ENCODE results near the gene LRRN1.

Gene LRRN1

DNA sequence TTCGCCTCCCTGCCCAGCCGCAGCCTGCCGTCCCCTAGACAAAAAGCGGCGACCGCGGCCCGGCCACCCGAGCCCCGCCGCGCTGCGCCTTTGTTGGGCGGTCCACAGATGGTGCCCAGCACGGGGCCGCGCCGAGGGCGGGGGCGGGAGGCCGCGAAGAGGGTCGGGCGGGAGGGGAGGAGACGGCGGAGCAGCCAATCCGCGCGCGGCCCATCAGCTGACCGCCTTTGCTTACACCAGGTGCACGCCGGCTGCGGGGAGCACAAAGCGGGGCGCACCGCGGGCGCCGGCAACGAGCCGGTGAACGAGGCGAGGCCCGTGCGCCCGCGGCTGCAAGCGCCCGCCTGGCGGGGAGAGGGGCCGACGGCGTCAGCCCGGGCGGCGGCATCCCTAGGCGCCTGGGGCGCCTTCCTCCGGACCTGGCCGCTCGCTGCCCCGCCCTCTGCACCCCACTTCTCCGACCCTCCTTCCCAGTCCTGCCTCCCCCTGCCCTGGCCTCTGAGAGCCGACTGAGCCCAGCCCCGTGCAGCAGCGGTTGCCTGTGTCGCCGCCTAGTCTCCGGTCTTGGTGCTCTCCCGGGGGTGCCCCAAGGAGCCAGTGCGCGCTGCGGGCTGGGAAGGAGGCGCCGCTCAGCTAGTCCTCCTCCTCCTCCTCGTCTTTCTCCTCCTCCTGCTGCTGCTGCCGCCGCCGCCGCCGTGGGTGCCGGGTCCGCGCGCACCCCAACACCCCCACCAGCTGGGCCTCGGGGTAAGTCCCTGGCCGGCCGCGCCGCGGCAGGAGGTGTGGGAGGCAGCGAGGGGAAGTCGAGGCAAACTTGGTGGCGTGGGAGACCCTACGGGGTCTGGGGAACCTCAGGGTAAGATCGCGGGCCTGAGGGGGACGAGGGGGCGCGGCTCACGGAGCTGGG, at the start of gene LRRN1:
TSS of gene LRRN1 (plus strand) at position 259 of the 907 bp plus-strand sequence. CDS start 45,211 bp downstream, outside the sequence.
- H3K9me3 ChIP-seq (ENCODE audit: control insufficient read depth, low read depth, low read length) = no peaks in the 10 kb centered on the region
- H3K9ac ChIP-seq (ENCODE audit: low read length) = peak within 1 kb of the TSS; percentile 84
- H3K27me3 ChIP-seq (ENCODE audit: control insufficient read depth, insufficient read depth, low read length) = peaks cover 19% of the 10 kb centered on the region
- peak within 1 kb of the TSS; percentile 38 for H3K27ac ChIP-seq (ENCODE audit: low read length)
- peaks cover 27% of the 10 kb centered on the region for H3K36me3 ChIP-seq (ENCODE audit: control insufficient read depth, low read depth, low read length)
- peak within 1 kb of the TSS; percentile 78 for H3K4me3 ChIP-seq (ENCODE audit: low read length)
- H3K4me1 ChIP-seq (ENCODE audit: control insufficient read depth, low read depth, low read length) = peaks cover 31% of the 10 kb centered on the region

DNA sequence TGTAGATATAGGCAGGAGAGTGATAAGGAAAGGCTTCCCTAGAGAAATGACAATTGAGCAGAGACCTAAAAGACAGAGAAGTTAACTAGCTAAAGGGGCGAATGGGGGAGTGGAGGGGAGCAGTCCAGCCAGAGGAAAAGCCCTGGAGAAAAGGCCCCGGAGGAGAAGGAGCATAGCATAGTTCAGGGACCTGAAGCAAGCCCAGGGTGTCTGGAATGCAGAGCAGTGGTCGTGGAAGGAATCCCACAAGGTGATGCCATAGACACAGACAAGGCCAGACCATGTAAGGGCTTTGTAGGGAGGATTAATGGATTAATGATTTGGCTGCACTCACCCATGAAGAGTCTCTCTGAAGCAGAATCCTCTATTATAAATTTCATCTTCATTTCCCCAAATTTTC, 45.8 kb upstream of the LRRN1 start:
- no peak overlapping the region for H3K9ac ChIP-seq (ENCODE audit: low read length)
- no peak overlapping the region for H3K4me3 ChIP-seq (ENCODE audit: low read length)
- no peaks in the 10 kb centered on the region for H3K9me3 ChIP-seq (ENCODE audit: control insufficient read depth, low read depth, low read length)

DNA sequence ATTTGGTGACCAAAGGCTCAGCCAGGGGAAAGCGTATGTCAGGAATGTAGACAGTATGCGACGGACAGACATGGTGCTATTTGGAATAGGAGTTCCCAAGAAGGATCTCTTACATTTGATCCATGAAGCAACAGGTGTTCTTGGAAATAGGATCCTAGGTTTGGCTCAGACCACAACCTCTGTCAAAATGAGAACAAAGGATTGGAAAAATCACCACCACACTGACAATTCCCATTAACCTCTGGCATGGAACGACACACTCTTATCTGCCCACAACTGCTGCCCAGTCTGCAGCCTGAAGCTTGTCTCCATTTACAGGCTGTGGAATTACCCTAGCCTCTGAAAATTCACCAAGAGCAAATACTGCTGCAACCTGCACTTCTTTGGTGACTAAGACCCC, 33.6 kb upstream of the LRRN1 start:
- H3K27ac ChIP-seq (ENCODE audit: low read length) = no peak overlapping the region
- no peaks in the 10 kb centered on the region for H3K36me3 ChIP-seq (ENCODE audit: control insufficient read depth, low read depth, low read length)
- H3K9me3 ChIP-seq (ENCODE audit: control insufficient read depth, low read depth, low read length) = no peaks in the 10 kb centered on the region
- H3K9ac ChIP-seq (ENCODE audit: low read length) = no peak overlapping the region
- no peak overlapping the region for H3K4me3 ChIP-seq (ENCODE audit: low read length)
- peaks cover 9% of the 10 kb centered on the region for H3K4me1 ChIP-seq (ENCODE audit: control insufficient read depth, low read depth, low read length)
- no peaks in the 10 kb centered on the region for H3K27me3 ChIP-seq (ENCODE audit: control insufficient read depth, insufficient read depth, low read length)

More for the DNA sequence above, 45.8 kb upstream of the LRRN1 start:
- no peaks in the 10 kb centered on the region for H3K36me3 ChIP-seq (ENCODE audit: control insufficient read depth, low read depth, low read length)
- H3K4me1 ChIP-seq (ENCODE audit: control insufficient read depth, low read depth, low read length) = peaks cover 3% of the 10 kb centered on the region
- H3K27ac ChIP-seq (ENCODE audit: low read length) = no peak overlapping the region
- no peaks in the 10 kb centered on the region for H3K27me3 ChIP-seq (ENCODE audit: control insufficient read depth, insufficient read depth, low read length)

DNA sequence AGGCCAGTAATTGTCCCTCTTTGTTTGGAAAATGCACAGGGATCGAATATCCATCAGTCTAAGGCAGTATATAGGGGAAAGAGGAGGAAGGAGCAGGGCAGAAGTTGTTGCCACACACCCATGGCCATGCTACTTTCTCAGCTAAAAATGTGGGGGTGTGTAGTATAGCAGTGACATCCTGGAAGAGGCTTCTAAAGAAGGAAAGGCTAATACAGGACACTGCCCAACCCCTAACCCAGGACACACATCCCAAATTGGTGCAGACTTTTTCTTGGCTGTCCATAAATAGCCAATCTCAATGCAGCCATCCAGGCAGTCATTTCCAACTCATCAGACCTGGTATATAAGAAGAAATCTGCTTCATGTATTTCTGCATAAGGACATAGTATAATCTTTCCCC, 33.1 kb upstream of the LRRN1 start:
- Histone ChIP-seq H3K9ac (ENCODE audit: low read length) (no peak overlapping the region), H3K9me3 (ENCODE audit: control insufficient read depth, low read depth, low read length) (no peaks in the 10 kb centered on the region), H3K4me1 (ENCODE audit: control insufficient read depth, low read depth, low read length) (peaks cover 9% of the 10 kb centered on the region), H3K27ac (ENCODE audit: low read length) (no peak overlapping the region), H3K27me3 (ENCODE audit: control insufficient read depth, insufficient read depth, low read length) (no peaks in the 10 kb centered on the region), H3K4me3 (ENCODE audit: low read length) (no peak overlapping the region), H3K36me3 (ENCODE audit: control insufficient read depth, low read depth, low read length) (no peaks in the 10 kb centered on the region)

DNA sequence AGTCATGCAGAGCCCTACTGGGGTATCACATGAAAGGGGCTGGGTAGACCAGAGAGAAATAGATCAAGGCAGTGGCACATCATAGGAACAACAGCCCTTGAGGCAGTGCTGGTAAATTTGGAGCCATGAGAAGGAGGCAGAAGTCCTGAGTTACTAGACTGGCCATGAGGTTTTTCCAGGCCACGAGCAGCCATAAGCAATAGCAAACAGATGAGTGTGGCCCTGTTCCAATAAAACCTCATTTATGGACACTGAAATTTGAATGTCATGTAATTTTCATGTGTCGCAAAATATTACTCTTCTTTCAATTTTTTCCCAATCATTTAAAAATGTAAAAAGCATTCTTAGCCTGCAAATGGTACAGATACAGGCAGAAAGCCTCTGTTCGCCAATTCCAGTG, 28.1 kb upstream of the LRRN1 start:
- no peaks in the 10 kb centered on the region for H3K9me3 ChIP-seq (ENCODE audit: control insufficient read depth, low read depth, low read length)
- H3K27ac ChIP-seq (ENCODE audit: low read length) = no peak overlapping the region
- no peaks in the 10 kb centered on the region for H3K4me1 ChIP-seq (ENCODE audit: control insufficient read depth, low read depth, low read length)
- no peaks in the 10 kb centered on the region for H3K27me3 ChIP-seq (ENCODE audit: control insufficient read depth, insufficient read depth, low read length)
- no peak overlapping the region for H3K9ac ChIP-seq (ENCODE audit: low read length)
- H3K4me3 ChIP-seq (ENCODE audit: low read length) = no peak overlapping the region
- H3K36me3 ChIP-seq (ENCODE audit: control insufficient read depth, low read depth, low read length) = no peaks in the 10 kb centered on the region

DNA sequence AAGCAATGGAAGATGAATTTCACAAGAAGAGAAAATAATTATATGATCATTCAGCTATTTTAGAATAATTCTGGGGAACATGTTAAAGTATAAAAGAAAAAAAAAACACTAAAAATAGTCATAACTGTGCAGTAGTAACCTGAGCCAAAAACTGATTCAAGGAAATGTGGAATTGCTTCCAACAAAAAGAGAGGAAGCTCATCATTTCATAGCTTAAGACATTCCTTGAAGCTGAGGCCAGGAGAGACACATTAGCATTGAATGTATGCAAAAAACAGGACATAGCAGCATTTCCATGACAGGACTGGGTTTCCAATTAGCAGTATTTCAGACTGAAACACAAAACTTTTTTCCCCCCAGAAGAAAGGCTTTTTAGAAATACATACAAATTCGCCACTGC, 27.7 kb upstream of the LRRN1 start:
- no peaks in the 10 kb centered on the region for H3K4me1 ChIP-seq (ENCODE audit: control insufficient read depth, low read depth, low read length)
- no peaks in the 10 kb centered on the region for H3K36me3 ChIP-seq (ENCODE audit: control insufficient read depth, low read depth, low read length)
- no peaks in the 10 kb centered on the region for H3K27me3 ChIP-seq (ENCODE audit: control insufficient read depth, insufficient read depth, low read length)
- H3K4me3 ChIP-seq (ENCODE audit: low read length) = no peak overlapping the region
- no peak overlapping the region for H3K27ac ChIP-seq (ENCODE audit: low read length)
- H3K9me3 ChIP-seq (ENCODE audit: control insufficient read depth, low read depth, low read length) = no peaks in the 10 kb centered on the region
- no peak overlapping the region for H3K9ac ChIP-seq (ENCODE audit: low read length)

DNA sequence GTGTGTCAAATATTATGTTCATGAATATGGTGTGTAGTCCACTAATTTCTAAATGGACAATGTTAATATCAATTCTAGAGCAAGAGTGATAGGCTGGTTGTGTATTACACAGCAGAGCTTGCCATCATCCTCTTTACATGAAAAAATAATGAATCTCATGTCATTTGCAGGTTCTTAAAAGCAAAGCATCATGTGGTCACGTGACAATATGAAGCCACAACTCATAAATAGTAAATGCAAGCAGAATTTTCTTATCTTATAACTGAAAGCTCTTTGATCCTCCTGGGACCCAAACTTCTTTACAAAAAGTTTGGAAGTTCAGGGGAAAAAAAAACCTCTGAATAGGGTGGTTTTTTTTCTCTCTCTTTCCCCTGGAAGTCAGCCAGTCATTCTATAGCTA, 26.9 kb upstream of the LRRN1 start:
- no peaks in the 10 kb centered on the region for H3K9me3 ChIP-seq (ENCODE audit: control insufficient read depth, low read depth, low read length)
- H3K4me1 ChIP-seq (ENCODE audit: control insufficient read depth, low read depth, low read length) = no peaks in the 10 kb centered on the region
- no peak overlapping the region for H3K9ac ChIP-seq (ENCODE audit: low read length)
- H3K4me3 ChIP-seq (ENCODE audit: low read length) = no peak overlapping the region
- no peaks in the 10 kb centered on the region for H3K36me3 ChIP-seq (ENCODE audit: control insufficient read depth, low read depth, low read length)
- H3K27me3 ChIP-seq (ENCODE audit: control insufficient read depth, insufficient read depth, low read length) = no peaks in the 10 kb centered on the region
- no peak overlapping the region for H3K27ac ChIP-seq (ENCODE audit: low read length)

DNA sequence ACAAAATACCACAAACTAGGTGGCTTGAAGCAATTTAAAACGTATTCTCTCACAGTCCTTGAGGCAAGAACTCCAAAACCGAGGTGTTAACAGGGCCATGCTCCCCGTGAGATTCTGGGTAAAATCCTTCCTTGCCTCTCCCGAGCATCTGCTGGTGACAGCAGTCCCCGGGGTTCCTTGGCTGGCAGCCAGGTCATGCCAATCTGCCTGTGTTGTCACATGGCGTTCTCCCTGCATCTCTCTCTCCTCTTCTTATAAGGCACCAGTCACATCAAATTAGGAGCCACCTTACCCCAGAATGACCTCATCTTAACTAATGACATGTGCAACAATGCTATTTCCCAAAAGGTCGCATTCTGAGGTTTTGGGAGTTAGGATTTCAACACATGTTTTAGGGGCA, 26.3 kb upstream of the LRRN1 start:
- Histone ChIP-seq H3K36me3 (ENCODE audit: control insufficient read depth, low read depth, low read length) (no peaks in the 10 kb centered on the region), H3K9me3 (ENCODE audit: control insufficient read depth, low read depth, low read length) (no peaks in the 10 kb centered on the region), H3K4me1 (ENCODE audit: control insufficient read depth, low read depth, low read length) (no peaks in the 10 kb centered on the region), H3K27ac (ENCODE audit: low read length) (no peak overlapping the region), H3K9ac (ENCODE audit: low read length) (no peak overlapping the region), H3K4me3 (ENCODE audit: low read length) (no peak overlapping the region), H3K27me3 (ENCODE audit: control insufficient read depth, insufficient read depth, low read length) (no peaks in the 10 kb centered on the region)

DNA sequence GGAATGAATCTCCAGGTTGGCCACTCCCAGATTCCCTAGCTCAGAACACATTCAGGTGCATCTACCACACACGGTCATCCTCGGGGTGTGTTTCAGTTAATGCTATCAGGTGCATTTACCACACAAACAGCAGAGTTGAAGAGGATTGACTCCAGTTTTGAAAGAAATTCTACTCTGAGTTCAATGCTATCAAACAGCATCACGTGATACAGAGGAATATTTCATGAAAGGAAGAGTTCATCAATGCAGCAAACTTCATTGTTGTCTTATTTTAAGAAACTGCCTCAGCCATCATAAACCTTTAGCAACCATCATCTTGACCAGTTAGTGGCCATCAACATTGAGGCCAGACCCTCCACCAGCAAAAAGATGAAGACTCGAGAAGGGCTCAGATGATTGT, 22.6 kb upstream of the LRRN1 start:
- no peak overlapping the region for H3K9ac ChIP-seq (ENCODE audit: low read length)
- no peaks in the 10 kb centered on the region for H3K36me3 ChIP-seq (ENCODE audit: control insufficient read depth, low read depth, low read length)
- H3K4me3 ChIP-seq (ENCODE audit: low read length) = no peak overlapping the region
- H3K9me3 ChIP-seq (ENCODE audit: control insufficient read depth, low read depth, low read length) = no peaks in the 10 kb centered on the region
- H3K4me1 ChIP-seq (ENCODE audit: control insufficient read depth, low read depth, low read length) = no peaks in the 10 kb centered on the region
- no peaks in the 10 kb centered on the region for H3K27me3 ChIP-seq (ENCODE audit: control insufficient read depth, insufficient read depth, low read length)
- H3K27ac ChIP-seq (ENCODE audit: low read length) = no peak overlapping the region

DNA sequence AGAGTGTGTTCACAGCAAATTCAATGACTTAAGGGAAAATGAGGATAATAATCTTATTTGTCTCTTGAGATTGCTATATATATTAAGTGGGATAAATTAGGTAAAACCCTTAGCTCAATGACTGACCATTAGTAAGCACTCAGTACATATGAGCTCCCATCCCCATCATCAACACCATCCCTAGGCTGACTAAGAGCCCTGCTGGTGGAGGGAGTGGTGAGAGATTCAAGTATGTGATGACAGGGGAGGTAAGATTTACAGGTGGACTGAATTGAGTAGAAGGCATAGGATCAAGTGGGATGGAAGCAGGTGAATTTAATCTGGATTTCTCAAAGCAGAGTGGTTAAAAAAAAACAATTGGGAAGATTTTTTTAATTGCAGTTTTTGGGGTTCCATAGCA, 21.0 kb upstream of the LRRN1 start:
- H3K27ac ChIP-seq (ENCODE audit: low read length) = no peak overlapping the region
- no peaks in the 10 kb centered on the region for H3K9me3 ChIP-seq (ENCODE audit: control insufficient read depth, low read depth, low read length)
- no peak overlapping the region for H3K9ac ChIP-seq (ENCODE audit: low read length)
- H3K27me3 ChIP-seq (ENCODE audit: control insufficient read depth, insufficient read depth, low read length) = no peaks in the 10 kb centered on the region
- no peaks in the 10 kb centered on the region for H3K4me1 ChIP-seq (ENCODE audit: control insufficient read depth, low read depth, low read length)
- no peaks in the 10 kb centered on the region for H3K36me3 ChIP-seq (ENCODE audit: control insufficient read depth, low read depth, low read length)
- H3K4me3 ChIP-seq (ENCODE audit: low read length) = no peak overlapping the region

DNA sequence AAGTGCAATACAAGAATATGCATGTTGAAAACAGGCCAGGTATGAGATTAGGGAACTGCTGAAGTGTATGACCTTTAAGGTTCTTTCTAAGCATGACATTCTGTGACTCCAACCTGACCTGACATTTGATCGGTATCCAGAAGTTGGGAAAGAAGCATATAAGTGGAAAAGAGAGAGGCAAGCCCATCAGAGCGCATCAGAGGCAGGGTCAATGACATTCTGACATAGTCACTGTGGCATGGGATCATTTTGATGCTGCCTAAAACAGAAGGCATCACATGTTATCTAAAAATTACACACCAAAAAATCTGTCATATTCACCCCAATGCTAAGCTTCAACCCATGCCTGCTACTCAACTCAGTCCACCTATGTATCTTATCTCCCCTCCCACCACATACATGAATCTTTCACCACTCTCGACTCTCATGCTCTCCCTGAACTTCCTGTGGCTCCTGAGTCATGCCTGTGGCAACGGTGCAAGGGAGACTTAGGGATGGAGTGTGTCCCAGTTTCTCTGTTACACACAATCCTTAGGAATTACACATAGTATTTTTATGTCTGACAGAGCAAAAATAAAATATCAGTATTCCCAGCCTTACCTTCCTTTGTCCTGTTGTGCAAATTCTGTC, 20.5 kb upstream of the LRRN1 start:
- H3K4me1 ChIP-seq (ENCODE audit: control insufficient read depth, low read depth, low read length) = no peaks in the 10 kb centered on the region
- H3K4me3 ChIP-seq (ENCODE audit: low read length) = no peak overlapping the region
- H3K9ac ChIP-seq (ENCODE audit: low read length) = no peak overlapping the region
- no peaks in the 10 kb centered on the region for H3K9me3 ChIP-seq (ENCODE audit: control insufficient read depth, low read depth, low read length)
- no peak overlapping the region for H3K27ac ChIP-seq (ENCODE audit: low read length)
- no peaks in the 10 kb centered on the region for H3K36me3 ChIP-seq (ENCODE audit: control insufficient read depth, low read depth, low read length)
- no peaks in the 10 kb centered on the region for H3K27me3 ChIP-seq (ENCODE audit: control insufficient read depth, insufficient read depth, low read length)

DNA sequence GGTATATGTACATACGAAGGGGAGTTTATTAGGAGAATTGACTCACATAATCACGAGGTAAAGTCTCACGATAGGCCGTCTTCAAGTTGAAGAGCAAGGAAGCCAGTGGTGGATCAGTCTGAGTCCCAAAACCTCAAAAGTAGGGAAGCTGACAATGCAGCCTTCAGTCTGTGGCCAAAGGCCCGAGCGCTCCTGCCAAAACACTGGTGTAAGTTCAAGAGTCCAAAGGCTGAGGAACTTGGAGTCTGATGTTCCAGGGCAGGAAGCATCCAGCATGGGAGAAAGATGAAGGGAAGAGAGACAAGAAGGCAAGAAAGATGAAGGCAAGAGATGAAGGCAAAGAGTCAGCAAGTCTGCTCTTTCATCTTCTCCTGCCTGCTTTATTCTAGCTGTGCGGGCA, 16.8 kb upstream of the LRRN1 start:
- Histone ChIP-seq H3K27me3 (ENCODE audit: control insufficient read depth, insufficient read depth, low read length) (no peaks in the 10 kb centered on the region), H3K4me1 (ENCODE audit: control insufficient read depth, low read depth, low read length) (no peaks in the 10 kb centered on the region), H3K27ac (ENCODE audit: low read length) (no peak overlapping the region), H3K36me3 (ENCODE audit: control insufficient read depth, low read depth, low read length) (no peaks in the 10 kb centered on the region), H3K9ac (ENCODE audit: low read length) (no peak overlapping the region), H3K4me3 (ENCODE audit: low read length) (no peak overlapping the region), H3K9me3 (ENCODE audit: control insufficient read depth, low read depth, low read length) (no peaks in the 10 kb centered on the region)
